Motor neuron (in vitro differentiated cells): ENCODE measurements around the gene PARD3. TPM values are rescaled to one million over a fixed set of nuclear protein-coding genes. Genes with fewer than 3 reads are reported as not detected.
"Not testable (repeated sequence)": the region's sequence is repeated elsewhere in the genome, so short reads cannot be mapped to it uniquely, and the experiment has no call there.

Experiments
- ATAC-seq, 8 experiments: fragments of 200-7000 bp; cut with Tn5 transposase; replicated peaks in 6 of 8; 2 replicates each; pipeline ENCODE4 v1.8.0; 2021; ENCODE audit warnings: mild to moderate bottlenecking in 8 of 8, moderate library complexity in 8 of 8
- H3K27ac ChIP-seq, 2 donors: fragments of 250-450 bp; sonication (Bioruptor Pico); 2 replicates each; pipeline ENCODE4 v1.9.0; 2021; ENCODE audit warnings: antibody characterized with exemption in 2 of 2, mild to moderate bottlenecking in 2 of 2, moderate library complexity in 1 of 2
- H3K4me1 ChIP-seq, 2 donors: fragments of 250-450 bp; sonication (Bioruptor Pico); replicated peaks in 1 of 2; 2 replicates each; pipeline ENCODE4 v1.6.1; 2021; ENCODE audit warnings: antibody characterized with exemption in 2 of 2, mild to moderate bottlenecking in 2 of 2, moderate library complexity in 1 of 2
- H3K4me3 ChIP-seq, 5 donors: fragments of 250-450 bp; sonication (Bioruptor Pico); 2 replicates each; pipeline ENCODE4 v1.9.0; 2021; ENCODE audit warnings: antibody characterized with exemption in 5 of 5, mild to moderate bottlenecking in 5 of 5, moderate library complexity in 4 of 5
- WGBS, 10 experiments: fragments of 450-650 bp; shearing (Covaris generic); methylation state at CpG; one replicate each; pipeline ENCODE4 v1.0.0; 2022; 5-methylcytosine and 5-hydroxymethylcytosine counted together
- in situ Hi-C, 9 experiments: fragments of 400-800 bp; cut with MboI; loops; one replicate each; pipeline ENCODE4 v1.15.0; 2021; ENCODE audit warnings: low sequenced_read_pairs in 9 of 9, low pct_unique_long_range_greater_than_20kb in 2 of 9; ENCODE audit not compliant: unreplicated experiment in 9 of 9
- total RNA-seq, 8 experiments: library from RNA; unstranded; fragments of 300-600 nt; gene quantifications; 2 replicates each; pipeline versions ENCODE4 v1.2.3 to v1.2.4, GENCODE V29; 2022

The PARD3 gene
- total RNA-seq, 8 experiments from 2014 or later = 21.5 to 154 (median 34.0) TPM

- no peak overlapping the region for H3K4me3 ChIP-seq
- no peak for ATAC-seq
- WGBS, 10 experiments = 77 to 100% (median 95%) methylated on average over 1 to 5 of the region's 5 CpGs
- H3K27ac ChIP-seq = no peak overlapping the region
- no peaks in the 10 kb centered on the region for H3K4me1 ChIP-seq
- in situ Hi-C loops = no loop called here
Measured at GRCh38 chr10:34364253-34365037, 450.7 kb downstream of the PARD3 start.

GRCh38 chr10:34360984-34361383, 454.1 kb downstream of the PARD3 start:
- H3K4me3 ChIP-seq = no peak overlapping the region
- ATAC-seq = no peak
- no peaks in the 10 kb centered on the region for H3K4me1 ChIP-seq
- WGBS, 10 experiments = 69 to 100% (median 89%) methylated on average over 1 to 3 of the region's 3 CpGs
- no peak overlapping the region for H3K27ac ChIP-seq
- in situ Hi-C loops = no loop called here

- in situ Hi-C loops = no loop called here
- H3K4me3 ChIP-seq = no peak overlapping the region
Measured at GRCh38 chr10:34359435-34359813, 455.7 kb downstream of the PARD3 start.

GRCh38 chr10:34358729-34359434, 456.2 kb downstream of the PARD3 start:
- 27 to 100% (median 62%) methylated on average over 1 to 2 of the region's 2 CpGs for WGBS, 10 experiments

More at GRCh38 chr10:34359435-34359813, 455.7 kb downstream of the PARD3 start:
- peak in 1 of 8 experiments; percentile 59 for ATAC-seq
- Histone ChIP-seq H3K27ac (no peak overlapping the region), H3K4me1 (no peaks in the 10 kb centered on the region)
- 35 to 100% (median 66%) methylated on average over 1 to 4 of the region's 4 CpGs for WGBS, 10 experiments

GRCh38 chr10:34356463-34356862, 458.6 kb downstream of the PARD3 start:
- no peak overlapping the region for H3K4me3 ChIP-seq
- no peak overlapping the region for H3K27ac ChIP-seq
- no peak for ATAC-seq
- in situ Hi-C loops = no loop called here
- no peaks in the 10 kb centered on the region for H3K4me1 ChIP-seq

More at GRCh38 chr10:34358729-34359434, 456.2 kb downstream of the PARD3 start:
- no peaks in the 10 kb centered on the region for H3K4me1 ChIP-seq
- H3K4me3 ChIP-seq = no peak overlapping the region
- ATAC-seq = no peak
- no peak overlapping the region for H3K27ac ChIP-seq
- in situ Hi-C loops = no loop called here

- ATAC-seq, H3K4me1 ChIP-seq, H3K27ac ChIP-seq, H3K4me3 ChIP-seq, in situ Hi-C loops: not testable (repeated sequence)
- WGBS, 10 experiments = 85 to 100% (median 95%) methylated on average over 1 to 4 of the region's 4 CpGs
Measured at GRCh38 chr10:34353530-34353929, 461.6 kb downstream of the PARD3 start.

- H3K27ac ChIP-seq, in situ Hi-C loops, H3K4me3 ChIP-seq, H3K4me1 ChIP-seq, ATAC-seq: not testable (repeated sequence)
- WGBS, 10 experiments = 100% methylated on average over 1 of the region's 45 CpGs; no CpG with 5 or more reads in 8 of the 10 experiments
Measured at GRCh38 chr10:34352599-34353204, 462.4 kb downstream of the PARD3 start.

GRCh38 chr10:34351161-34351560, 463.9 kb downstream of the PARD3 start:
- H3K4me1 ChIP-seq = no peaks in the 10 kb centered on the region
- 54 to 100% (median 89%) methylated on average over 1 to 3 of the region's 3 CpGs; no CpG with 5 or more reads in 1 of the 10 experiments for WGBS, 10 experiments
- no peak overlapping the region for H3K4me3 ChIP-seq
- ATAC-seq = no peak
- H3K27ac ChIP-seq = no peak overlapping the region
- in situ Hi-C loops = no loop called here

GRCh38 chr10:34348917-34349485, 466.1 kb downstream of the PARD3 start:
- no peaks in the 10 kb centered on the region for H3K4me1 ChIP-seq
- in situ Hi-C loops = no loop called here
- H3K4me3 ChIP-seq = no peak overlapping the region
- 84 to 100% (median 94%) methylated on average over 2 to 7 of the region's 7 CpGs for WGBS, 10 experiments
- ATAC-seq = no peak
- no peak overlapping the region for H3K27ac ChIP-seq

- Histone ChIP-seq H3K4me1 (no peaks in the 10 kb centered on the region), H3K27ac (no peak overlapping the region), H3K4me3 (no peak overlapping the region)
- ATAC-seq = no peak
- WGBS, 10 experiments = 88 to 98% (median 93%) methylated on average over 2 to 6 of the region's 6 CpGs; no CpG with 5 or more reads in 2 of the 10 experiments
- in situ Hi-C loops = no loop called here
Measured at GRCh38 chr10:34348021-34348420, 467.1 kb downstream of the PARD3 start.

GRCh38 chr10:34347131-34347530, 468.0 kb downstream of the PARD3 start:
- no peak overlapping the region for H3K27ac ChIP-seq
- peak in 1 of 8 experiments; percentile 38 for ATAC-seq
- no peak overlapping the region for H3K4me3 ChIP-seq
- 85 to 100% (median 97%) methylated on average over 3 of the region's 3 CpGs for WGBS, 10 experiments
- in situ Hi-C loops = no loop called here
- H3K4me1 ChIP-seq = no peaks in the 10 kb centered on the region

GRCh38 chr10:34346516-34347100, 468.5 kb downstream of the PARD3 start:
- ATAC-seq = peak in 4 of 8 experiments; percentile 25 to 73 (median 58)
- no peaks in the 10 kb centered on the region for H3K4me1 ChIP-seq

GRCh38 chr10:34345383-34345782, 469.7 kb downstream of the PARD3 start:
- ATAC-seq = no peak
- H3K4me3 ChIP-seq = no peak overlapping the region
- WGBS, 10 experiments = 50 to 98% (median 88%) methylated on average over 2 to 5 of the region's 5 CpGs; no CpG with 5 or more reads in 1 of the 10 experiments
- in situ Hi-C loops = no loop called here
- H3K4me1 ChIP-seq = peaks cover 0 to 5% of the 10 kb centered on the region in 2 donors
- H3K27ac ChIP-seq = no peak overlapping the region

More at GRCh38 chr10:34346516-34347100, 468.5 kb downstream of the PARD3 start:
- in situ Hi-C loops = no loop called here
- Histone ChIP-seq H3K27ac (no peak overlapping the region), H3K4me3 (no peak overlapping the region)
- WGBS, 10 experiments = 86 to 100% (median 100%) methylated on average over 1 of the region's 1 CpG; no CpG with 5 or more reads in 3 of the 10 experiments
